SW480 (cell line): Measurements from ENCODE around the gene MAPKAP1.

Experiments
- DNase-seq: peaks from one replicate; pipeline ENCODE4 v3.0.0-alpha.2; 2016; ENCODE audit warnings: low spot score

MAPKAP1 gene

DNA sequence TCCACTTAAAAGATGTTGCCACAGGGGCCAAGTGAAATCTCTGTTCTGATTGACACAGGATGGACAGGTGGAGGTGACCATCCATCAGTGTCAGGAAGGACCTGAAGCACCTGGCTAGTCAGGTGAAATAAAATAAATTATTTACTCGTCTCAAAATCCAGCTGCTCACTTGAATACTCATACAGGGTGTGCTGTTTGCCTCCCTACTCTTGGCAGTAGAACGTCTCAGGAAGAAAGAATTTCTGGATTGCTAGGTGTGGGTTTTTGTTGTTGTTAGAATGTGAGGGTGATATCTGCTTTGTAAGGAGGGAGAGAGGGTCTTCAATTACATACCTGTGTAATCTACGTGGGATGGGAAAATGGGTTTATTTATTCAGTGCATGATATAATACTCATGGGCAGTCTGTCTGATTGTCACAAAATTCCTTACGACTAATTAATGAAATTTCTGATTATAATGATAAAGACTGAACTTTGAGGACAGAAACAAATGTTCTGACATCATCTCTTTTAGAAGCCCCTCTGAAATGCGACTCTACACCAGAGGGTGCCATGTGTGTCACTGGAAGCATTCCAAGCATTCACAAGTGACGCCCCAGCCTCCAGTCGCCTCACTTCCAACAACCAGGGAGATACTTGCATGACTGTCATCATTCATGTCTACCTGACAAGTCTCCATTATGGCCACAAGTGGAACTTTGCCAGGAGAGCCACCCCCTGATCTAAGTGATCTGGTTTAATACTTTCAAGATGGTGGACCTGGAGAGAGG lies 227.0 kb downstream of the MAPKAP1 start:
- no peak for DNase-seq

DNA sequence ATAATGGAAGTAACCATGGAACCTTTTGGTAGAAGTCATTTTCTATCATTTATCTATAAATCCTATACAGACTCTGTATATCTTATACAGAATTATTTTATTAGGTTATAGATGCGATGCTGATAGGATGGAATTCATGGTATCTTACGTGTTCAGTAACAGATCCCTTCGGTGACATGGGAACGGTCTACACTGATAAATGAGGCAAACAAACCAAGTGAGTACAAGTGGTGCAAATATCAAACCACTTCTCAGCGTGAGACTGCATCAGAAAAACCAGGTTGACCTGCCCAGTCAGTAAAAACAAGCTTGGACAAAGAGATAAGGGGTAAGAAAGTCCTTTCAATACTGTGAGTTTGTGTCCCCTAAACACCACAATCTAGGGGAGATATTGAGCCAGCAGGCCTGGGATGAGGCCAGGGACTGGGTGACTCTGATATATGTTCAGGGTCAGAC lies 229.9 kb downstream of the MAPKAP1 start:
- no peak for DNase-seq

DNA sequence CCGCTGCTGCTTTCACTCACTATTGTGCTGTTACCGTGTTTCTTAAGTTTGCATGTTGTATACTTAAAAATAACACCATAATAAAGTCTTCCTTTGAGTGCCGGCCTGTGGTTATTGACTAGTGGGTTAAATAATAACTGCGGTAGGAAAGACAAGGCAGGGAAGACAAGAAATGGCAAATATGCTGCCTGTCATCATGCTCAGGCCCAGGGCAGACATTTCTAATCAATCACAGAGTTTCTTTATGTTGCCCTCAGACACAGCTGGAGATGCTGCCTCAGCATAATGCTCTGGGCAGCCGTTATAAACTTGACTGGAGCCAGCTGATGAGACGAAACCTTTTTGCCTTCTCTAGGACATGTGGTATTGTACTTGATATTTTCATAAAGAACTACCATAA lies 230.4 kb downstream of the MAPKAP1 start:
- no peak for DNase-seq

DNA sequence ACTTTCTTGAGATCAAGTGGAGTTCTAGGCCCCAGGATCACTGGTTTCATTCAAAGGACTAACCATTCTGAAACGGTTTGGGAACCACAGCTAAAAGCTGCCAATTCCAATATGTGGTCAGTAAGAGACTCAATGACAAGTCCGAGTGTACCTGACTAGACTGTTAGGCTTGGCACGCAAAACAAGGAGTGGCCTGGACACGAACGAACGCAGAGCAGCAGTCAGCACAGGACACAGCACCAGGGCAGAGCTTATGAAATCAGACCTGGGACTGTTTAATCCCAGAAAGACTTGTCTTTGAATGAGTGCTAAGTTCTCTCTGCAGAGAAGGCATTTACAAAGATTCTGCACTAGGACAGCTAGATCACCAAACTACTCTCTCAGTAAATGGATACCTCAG lies 231.6 kb downstream of the MAPKAP1 start:
- no peak for DNase-seq

DNA sequence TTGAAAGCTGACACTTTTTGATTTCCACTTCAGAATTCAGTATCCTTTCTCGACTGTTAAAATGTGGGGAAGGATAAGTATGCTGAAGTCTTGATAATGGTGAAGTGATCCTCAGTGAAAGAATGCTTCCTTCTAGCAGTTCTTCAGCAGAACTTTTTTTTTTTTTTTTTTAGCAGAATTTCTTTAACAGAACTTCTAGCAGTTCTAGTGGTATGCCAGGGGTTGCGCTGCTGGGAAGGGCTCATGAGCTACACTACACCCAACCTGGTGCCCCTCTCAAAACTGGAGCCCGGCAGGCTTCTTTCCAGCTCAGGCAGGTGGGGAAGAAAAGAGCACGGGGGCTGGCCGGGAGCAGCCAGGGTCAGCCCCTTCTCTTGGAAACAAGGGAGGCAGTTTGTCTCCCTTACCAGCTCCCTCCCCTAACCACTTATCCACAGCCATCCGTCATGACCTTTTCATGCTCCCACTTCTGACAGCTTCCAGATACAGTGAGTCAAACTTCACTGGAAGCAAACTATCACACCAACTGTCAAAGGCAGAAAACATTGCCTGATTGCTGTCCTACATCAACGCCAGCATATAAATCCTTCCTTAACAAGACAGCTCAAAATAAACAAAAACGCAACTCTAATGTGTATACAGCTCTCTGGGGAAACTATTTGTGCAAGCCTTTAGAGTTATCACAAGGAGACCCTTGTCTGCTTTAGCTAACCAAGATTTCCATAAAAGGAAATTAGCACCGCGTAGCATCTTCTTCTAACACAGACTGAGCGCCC lies 233.9 kb downstream of the MAPKAP1 start:
- no peak for DNase-seq

DNA sequence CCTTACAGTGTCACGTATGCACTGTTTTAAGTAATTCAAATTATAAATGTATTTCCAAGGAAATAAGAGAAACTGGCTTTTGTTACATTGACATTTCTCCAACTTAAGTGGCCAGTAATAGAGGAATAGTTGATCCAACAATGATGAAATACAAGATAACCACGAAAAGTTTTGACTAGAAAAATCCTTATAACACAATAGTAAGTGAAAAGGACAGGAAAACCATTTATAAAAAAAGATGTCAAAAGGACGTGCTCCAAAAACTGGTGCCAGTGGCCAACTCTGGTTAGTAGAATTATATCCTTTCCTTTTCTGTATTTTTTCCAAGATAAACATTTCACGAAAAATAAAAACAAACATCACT lies 234.5 kb downstream of the MAPKAP1 start:
- no peak for DNase-seq

DNA sequence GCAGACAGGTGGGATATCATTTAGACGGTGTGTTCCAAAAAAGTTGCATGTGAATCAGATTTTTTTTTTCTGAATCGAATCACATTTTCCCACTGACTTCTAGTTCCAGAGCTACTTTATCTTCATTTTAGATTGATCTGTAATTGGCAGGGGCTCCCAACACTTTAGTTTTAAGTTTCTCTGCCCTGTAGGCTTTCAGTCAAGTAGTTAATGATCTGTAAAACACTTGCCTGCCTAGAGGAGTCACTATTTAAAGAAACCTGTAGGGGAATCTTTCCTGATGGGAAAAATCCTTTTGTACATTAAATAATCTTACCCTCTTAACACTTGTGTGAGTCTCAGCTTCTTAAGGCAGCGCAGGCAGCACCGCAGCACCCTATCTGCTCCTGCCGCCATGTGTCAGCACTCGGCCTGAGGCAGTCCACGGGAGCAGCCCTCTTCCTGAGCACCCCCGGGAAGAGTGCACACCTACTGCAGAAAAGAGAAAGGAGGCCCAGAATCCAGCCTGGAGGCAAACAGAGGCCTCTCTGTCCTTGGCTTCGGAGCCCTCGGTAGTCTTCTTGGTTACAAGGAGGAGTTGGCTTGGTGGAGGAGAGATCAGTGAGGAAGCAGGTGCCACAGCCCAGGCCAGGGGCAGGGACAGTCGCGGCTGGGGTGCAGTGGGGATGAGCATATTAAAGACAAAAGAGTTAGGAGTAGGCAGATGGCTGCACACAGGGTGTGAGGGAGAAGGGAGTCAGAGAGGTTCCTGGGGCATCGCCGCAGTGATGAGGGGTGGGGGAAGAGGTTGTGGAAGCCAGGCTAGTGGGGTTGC lies 236.0 kb downstream of the MAPKAP1 start:
- DNase-seq, result no peak

DNA sequence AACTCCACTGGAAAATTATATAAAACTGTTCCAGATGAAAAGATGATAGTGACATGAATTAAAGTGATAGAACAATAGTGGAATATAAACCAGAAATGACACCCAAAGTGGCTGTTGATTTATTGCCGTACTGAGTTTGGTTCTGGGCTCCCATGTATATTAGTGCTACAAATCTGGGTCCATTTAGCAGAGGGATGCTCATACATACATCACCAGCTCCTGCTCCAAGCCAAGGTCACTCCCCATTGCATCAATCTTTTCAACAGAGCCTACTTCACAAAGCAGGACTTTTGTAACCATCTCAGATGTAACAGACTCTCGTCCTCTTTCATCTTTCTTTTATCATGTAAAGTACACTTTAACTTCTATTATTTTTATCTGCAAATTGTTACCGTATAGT lies 236.8 kb downstream of the MAPKAP1 start:
- no peak for DNase-seq

DNA sequence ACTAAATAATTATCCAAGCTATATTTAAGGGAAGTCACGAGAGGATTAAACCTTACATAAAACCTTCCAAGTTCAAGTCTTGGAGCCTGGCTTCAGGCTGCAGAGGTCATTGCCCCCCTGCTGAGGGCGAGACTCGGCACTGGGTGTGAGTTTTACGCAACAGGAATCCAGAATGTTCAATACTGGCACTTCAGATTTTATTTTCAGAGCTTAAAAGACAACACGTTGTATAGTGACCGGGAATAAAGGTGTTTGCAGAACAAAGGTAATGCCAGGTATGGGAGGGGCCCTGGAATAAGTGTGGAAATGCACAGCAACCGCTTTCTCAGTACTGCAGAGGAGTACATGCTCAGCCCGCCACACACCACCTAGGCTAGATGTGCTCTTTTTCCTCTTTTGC lies 238.4 kb downstream of the MAPKAP1 start:
- DNase-seq, result no peak

DNA sequence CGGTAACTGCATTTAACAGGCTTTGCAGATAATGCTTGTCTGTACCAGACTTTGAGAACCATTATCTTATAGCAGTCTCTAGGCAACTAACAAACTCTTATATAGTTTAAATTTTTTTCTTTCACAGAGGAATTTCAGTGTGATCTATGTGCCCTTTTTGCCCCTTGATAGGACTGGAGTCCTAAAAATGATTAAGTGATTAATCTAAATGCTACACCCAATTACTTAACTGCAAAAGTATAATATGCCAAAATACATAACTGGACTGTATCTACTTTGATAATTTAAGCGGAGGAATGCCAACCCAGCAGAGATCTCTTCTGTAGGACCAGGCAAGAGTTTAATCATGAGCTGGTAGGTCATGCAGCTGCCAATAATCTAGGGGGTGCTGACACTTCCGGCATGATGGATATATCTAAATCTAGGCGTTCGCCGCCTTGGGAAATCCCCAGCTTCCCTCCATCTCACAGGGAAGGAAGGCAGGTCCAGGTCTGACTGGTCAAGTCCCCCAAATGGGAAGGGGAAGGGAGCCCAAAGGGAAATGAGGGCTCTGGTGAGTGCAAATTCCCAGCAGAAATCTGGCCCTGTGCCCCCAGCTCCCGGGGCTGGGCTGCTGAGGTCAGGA lies 239.8 kb downstream of the MAPKAP1 start:
- no peak for DNase-seq

DNA sequence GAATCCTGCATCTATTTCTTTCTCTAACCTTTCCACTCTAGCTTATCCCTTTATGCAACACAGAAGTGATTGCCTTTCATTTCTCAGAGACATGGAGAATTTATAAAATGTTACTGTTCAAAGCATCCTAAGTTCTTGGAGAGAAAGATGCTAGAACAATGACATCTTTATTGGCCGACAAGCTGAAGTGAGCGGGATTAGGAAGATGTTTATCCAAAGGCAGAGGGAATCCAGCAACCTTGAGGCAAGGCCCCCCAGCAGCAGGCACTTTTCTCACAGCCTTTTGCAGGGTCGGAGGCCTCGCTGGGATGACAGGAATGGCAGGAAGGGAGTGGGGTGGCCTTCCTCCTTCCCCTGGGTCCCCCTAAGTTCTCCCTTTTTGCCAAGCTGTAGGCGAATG lies 240.6 kb downstream of the MAPKAP1 start:
- no peak for DNase-seq

DNA sequence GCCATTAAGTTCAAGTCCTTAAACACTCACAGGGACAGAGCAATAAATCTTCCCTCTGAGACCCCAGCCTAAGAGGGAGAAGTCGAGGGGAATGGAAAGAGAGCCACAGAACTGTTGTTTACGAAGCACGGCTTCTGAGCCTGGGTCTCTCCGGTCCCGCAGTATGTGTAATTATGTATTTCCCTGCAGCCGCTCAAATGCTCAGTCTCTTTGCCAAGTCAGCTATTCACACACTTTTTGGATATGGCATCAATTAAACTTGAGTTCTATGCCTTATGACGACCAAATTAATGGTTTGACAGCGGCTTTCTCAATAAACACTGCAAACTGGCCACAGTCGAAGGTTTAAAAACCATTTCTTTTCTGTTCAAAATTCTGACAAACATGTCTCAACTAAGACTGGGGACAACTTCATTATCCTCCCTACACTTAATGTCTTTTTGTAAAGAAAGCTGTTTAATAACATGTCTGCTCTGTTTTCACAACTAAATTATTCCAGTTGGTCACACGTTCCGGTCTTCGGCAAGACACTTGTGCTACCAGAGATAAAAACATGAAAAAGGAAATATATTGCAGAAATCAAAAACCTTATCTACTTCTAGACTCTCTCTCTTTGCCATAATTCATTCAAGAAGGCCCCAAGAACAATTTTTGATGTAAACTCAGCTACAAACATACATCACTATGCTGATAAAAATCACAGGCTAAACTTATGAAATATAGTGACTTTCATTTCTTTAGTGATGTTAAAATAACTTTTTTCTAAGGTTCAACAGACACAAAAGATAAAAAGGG lies 242.2 kb downstream of the MAPKAP1 start:
- DNase-seq, result no peak

DNA sequence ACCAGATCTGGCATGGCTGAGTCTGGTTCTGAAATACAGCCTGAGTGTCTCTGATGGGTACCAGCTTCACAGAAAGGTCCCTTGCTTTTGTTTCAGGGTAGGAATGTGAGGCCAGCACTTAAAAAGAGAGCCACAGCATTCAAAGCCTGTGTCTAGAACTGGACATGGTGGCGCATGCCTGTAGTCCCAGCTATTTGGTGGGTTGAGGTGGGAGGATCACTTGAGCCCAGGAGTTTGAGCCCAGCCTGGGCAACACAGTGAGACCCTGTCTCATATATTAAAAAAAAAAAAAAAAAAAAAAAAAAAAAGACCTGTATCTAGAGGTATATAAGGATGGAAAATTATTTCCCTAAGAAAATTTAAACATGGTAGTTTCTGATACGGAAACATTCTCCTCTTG lies 243.1 kb downstream of the MAPKAP1 start:
- no peak for DNase-seq

DNA sequence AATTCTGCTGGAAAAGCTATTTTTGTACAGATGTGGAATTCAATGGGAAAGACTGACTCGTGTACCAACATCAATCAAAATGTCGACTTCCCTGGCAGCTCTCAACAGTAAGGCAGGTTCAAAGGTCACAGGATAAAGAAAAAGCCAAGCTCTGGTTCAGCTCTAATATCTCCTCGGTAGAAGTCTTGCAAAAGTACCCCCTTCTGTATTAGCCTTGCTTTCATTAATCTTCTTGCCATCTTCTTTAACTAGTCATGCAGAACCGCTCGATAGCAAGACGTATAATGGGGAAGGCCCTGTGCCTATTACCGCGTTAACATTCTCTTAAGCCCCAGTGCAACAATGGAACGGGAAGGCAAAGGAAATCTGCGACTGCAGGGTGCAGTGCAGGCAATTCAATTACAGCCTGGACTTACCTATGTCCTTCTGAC lies 244.1 kb downstream of the MAPKAP1 start:
- no peak for DNase-seq

DNA sequence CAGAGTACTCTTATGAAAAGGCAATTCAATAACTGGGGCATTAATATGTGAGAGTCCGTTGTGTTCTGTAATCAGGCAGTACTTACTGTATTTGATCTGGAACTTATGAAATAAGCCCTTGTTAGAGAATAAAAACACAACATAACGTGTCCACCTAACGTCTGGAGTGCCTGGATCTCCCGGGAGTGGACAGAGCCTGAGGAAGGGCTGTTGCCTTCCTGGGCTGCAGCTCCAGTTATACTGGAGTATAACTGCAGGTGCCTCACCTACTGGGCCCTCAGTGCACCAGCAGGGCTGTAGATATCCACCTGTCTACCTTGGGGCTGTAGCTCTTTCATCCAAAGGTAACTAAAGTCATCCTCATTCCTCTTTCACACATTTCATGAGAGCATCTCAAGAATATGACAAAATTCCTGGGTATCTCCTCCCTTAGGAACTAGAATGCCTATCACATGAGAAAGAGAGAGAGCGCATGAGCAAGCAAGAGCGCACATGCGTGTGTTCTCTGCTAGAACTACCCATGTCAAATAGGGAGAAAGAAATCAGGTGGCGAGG lies 245.3 kb downstream of the MAPKAP1 start:
- DNase-seq, result no peak

DNA sequence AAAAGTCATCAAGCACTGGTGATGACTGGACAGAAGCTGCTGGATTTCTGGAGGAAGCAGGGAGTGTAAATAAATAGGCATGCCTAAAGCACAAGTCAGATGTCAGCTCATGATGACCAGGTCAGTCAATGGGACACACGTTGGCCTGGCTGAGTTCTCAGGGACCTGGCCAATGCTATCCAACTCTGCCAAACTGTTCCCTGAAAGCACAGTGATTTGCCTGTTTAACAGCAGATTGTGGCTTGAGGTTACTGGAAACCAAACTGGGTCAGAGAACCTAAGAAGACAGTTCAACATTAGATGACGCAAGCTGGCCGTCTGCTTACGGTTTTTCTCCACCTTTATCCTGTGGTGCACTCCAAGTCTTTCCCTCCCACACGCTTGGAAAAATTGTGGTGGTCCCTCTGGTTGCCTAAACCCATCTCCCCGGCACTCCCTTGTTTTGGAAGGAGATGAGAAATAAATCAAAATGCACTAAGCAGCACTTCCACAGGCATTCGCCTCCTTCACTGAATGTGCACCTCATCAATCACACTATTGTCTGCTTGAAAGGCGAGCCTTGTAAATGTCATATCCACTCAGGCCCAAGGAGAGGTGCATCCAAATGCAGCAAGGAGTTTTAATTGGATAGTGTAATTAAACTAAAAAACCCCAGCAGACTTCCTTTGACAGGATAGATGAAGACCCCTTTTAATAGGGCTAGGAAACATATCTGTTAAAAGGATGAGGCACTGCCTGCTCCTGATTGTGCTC lies 245.9 kb downstream of the MAPKAP1 start:
- DNase-seq, result no peak

DNA sequence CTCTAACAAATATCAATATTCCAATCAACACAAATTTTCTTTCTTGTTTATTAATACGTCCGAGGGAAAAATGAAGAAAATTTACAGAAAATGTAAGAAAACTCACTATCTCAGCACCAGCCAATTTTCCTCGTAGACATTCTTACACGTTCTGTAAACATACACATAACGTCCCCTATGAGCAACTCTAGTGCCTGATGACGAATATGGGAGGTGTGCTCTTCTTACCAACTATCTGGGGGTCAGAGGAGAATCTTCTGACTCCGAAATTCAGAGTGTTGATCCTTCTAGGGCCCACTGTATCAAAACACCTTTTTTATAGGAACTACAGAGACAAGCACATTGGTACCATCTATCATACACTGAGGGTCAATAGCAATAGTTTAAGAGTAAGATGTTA lies 246.7 kb downstream of the MAPKAP1 start:
- no peak for DNase-seq

DNA sequence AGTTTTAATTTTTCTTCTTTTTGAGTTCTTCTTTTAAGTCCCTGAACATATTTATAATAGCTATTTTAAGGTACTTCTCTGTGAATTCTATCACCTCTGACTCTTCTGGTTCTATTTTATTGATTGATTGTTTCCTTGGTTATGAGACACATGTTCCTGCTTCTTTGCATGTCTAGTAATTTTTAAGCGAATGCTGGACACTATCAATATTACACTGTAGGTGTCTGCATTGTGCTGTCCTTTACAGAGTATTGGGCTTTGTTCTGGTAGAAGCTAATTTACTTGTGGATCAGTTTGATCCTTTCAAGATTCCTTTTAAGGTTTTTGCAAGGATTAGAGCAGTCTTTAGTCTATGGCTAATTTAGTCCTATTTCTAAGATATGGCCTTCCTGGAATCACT lies 249.7 kb downstream of the MAPKAP1 start:
- DNase-seq, result no peak

DNA sequence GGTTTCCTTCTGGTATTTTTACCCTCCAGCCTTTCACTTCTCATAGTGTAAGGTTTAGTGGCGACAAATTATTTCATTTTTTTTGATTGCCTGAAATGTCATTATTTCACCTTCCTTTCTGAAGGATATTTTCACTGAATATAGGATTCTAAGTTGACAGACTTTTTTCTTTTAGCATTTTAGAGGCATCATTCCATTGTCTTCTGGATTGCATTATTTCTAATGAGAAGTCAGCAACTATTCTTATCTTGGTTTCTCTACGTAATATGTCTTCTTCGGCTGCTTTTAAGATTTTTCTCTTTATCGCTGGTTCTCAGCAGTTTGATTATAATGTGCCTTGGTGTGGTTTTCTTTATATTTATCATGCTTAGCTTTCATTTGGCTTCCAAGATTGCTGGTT lies 251.1 kb downstream of the MAPKAP1 start:
- DNase-seq, result no peak

DNA sequence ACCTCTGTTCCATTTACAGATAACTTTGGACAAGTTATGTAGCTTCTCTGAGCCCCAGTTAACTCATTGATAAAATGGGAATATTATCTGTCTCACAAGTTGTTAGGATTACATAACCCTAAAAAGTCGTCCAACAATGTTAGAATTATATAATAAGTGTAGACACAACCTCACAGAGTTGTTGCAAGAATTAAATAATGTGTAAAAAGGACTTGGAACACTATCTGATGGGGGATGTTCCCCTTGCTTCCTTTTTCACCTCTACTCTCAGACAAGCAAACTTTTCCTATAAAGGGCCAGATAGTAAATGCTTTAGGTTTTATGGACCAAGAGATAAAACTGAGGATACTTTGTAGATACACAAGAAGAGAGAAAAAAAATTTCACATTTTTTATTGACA lies 251.9 kb downstream of the MAPKAP1 start:
- DNase-seq, result no peak
